GM12873 (cell line): ENCODE measurements around the gene CYP27B1.
A peak's percentile ranks its signal among the peaks of the same experiment; 100 is the strongest.

Experiments
- CTCF ChIP-seq: IDR thresholded peaks from 2 replicates; pipeline ENCODE4 v1.5.1; 2012; ENCODE audit warnings: low read depth, mild to moderate bottlenecking, moderate library complexity, low read length, control low read depth; ENCODE audit not compliant: insufficient read depth; ENCODE audit errors: missing control alignments

The CYP27B1 gene

GRCh38 chr12:57731411-57732080, 35.3 kb downstream of the CYP27B1 start:
- no peak for TF ChIP-seq CTCF

GRCh38 chr12:57730336-57731067, 36.4 kb downstream of the CYP27B1 start:
- no peak for TF ChIP-seq CTCF

- no peak for TF ChIP-seq CTCF
Observed at GRCh38 chr12:57729321-57729844, 37.5 kb downstream of the CYP27B1 start.

- no peak for TF ChIP-seq CTCF
Observed at GRCh38 chr12:57727758-57728395, 39.0 kb downstream of the CYP27B1 start.

GRCh38 chr12:57726884-57727757, 39.8 kb downstream of the CYP27B1 start:
- TF ChIP-seq CTCF = no peak

GRCh38 chr12:57726151-57726883, 40.6 kb downstream of the CYP27B1 start:
- peak; percentile 34 for TF ChIP-seq CTCF
